Stimulated activated CD8-positive, alpha-beta memory T cell treated with anti-CD3 and anti-CD28 coated beads, Interleukin-12 subunit alpha, Interleukin-12 subunit beta, amount 100 ng/mL, for 24 hours (primary cell): ENCODE results near the gene ZNF568.
A peak's percentile ranks its signal among the peaks of the same experiment; 100 is the strongest.

Experiments
- DNase-seq: peaks from one replicate; pipeline ENCODE4 v3.0.0-alpha.2; 2020; ENCODE audit errors: extremely low read depth

ZNF568 gene

GRCh38 chr19:36999313-36999712 is 83.2 kb downstream of the ZNF568 start:
- DNase-seq, result no peak

- peak; percentile 7 for DNase-seq
These were observed 91.6 kb downstream of the ZNF568 start for GRCh38 chr19:37007587-37008220.

GRCh38 chr19:37009871-37010270 is 93.7 kb downstream of the ZNF568 start:
- DNase-seq, result no peak

GRCh38 chr19:37012093-37012745 is 96.1 kb downstream of the ZNF568 start:
- no peak for DNase-seq

- no peak for DNase-seq
These were observed 98.3 kb downstream of the ZNF568 start for GRCh38 chr19:37014456-37014855.

- no peak for DNase-seq
These were observed 129.0 kb downstream of the ZNF568 start for GRCh38 chr19:37045140-37045539.
